22Rv1 (cell line): Measurements from ENCODE around the gene CEBPA.

Experiments
- ZFX ChIP-seq: fragments of 450-650 bp; IDR thresholded peaks from 2 replicates; pipeline ENCODE4 v1.6.1; 2017; ENCODE audit warnings: antibody characterized with exemption, borderline replicate concordance
- TF ChIP-seq, protein P1 (sequence below): fragments of 450-650 bp; IDR thresholded peaks from 2 replicates; pipeline ENCODE4 v1.5.1; 2017; ENCODE audit warnings: mild to moderate bottlenecking

DNA sequence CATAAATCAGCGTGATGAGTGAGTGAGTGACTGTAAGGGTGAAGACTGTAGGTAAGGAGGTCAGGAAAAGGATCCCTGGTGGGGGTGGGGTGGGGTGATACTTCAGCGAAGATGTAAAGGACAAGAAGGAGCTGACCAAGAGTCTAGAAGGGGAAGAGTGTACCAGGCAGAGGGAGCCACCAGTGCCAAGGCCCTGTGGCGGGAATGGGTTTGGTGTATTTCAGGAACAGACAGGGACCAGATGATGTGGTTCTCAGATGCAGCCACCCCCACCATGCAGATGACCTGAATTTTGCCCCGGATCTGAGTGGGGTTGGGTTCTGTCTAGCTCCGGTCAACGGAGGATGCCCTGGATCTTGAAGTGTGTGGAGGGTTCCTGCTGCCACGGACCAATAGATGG is 46.6 kb downstream of the CEBPA start:
- TF ChIP-seq, protein P1, sequence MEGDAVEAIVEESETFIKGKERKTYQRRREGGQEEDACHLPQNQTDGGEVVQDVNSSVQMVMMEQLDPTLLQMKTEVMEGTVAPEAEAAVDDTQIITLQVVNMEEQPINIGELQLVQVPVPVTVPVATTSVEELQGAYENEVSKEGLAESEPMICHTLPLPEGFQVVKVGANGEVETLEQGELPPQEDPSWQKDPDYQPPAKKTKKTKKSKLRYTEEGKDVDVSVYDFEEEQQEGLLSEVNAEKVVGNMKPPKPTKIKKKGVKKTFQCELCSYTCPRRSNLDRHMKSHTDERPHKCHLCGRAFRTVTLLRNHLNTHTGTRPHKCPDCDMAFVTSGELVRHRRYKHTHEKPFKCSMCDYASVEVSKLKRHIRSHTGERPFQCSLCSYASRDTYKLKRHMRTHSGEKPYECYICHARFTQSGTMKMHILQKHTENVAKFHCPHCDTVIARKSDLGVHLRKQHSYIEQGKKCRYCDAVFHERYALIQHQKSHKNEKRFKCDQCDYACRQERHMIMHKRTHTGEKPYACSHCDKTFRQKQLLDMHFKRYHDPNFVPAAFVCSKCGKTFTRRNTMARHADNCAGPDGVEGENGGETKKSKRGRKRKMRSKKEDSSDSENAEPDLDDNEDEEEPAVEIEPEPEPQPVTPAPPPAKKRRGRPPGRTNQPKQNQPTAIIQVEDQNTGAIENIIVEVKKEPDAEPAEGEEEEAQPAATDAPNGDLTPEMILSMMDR: no peak
- TF ChIP-seq ZFX: no peak
